DMS153 treated with DMSO at 0.1 percent for 48 hours (cell line): ENCODE measurements around the gene ZBTB46.

Experiments
- DNase-seq: peaks from one replicate; lab custom pipeline; 2025; ENCODE audit not compliant: unreplicated experiment; lab: John Stamatoyannopoulos, UW

ZBTB46 gene

GRCh38 chr20:63696628-63697356 lies 134.3 kb downstream of the ZBTB46 start, which contains the start of gene TNFRSF6B:
Gene TNFRSF6B (plus strand): TSS chr20:63696652. CDS start chr20:63696768, 116 bp downstream.
- DNase-seq: no peak

DNA sequence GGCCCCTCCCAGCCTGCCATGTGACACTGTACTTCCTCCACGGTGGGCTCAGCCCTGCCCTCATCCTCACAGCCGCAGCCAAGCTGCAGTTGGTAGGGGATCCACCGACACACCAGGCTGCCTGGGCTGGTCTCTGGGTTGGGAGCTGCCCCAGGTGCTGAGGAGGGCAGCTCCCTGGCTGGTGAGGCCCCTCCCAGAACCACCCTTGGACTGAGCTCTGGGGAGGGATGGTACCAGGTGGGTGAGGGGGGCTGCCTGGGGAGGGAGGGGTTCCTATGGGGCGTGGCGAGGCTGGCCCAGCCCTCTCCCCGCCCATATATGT lies 134.8 kb downstream of the ZBTB46 start:
- no peak for DNase-seq

GRCh38 chr20:63695424-63696305 lies 135.4 kb downstream of the ZBTB46 start:
- DNase-seq: no peak

- DNase-seq: no peak
Observed at GRCh38 chr20:63694584-63695423, 136.3 kb downstream of the ZBTB46 start.

GRCh38 chr20:63693733-63694583 lies 137.1 kb downstream of the ZBTB46 start:
- no peak for DNase-seq
